Hepatocyte (in vitro differentiated cells): Measurements from ENCODE around the gene SPHK2. TPM values are rescaled to one million over a fixed set of nuclear protein-coding genes. Genes with fewer than 3 reads are reported as not detected.

ENCODE experiments used
- DNase-seq: peaks from one replicate; pipeline ENCODE4 v3.0.0-alpha.2; 2016; ENCODE audit warnings: low spot score
- H2AFZ ChIP-seq: fragments of 200-600 bp; sonication (generic); 2 replicates; pipeline ENCODE4 v1.6.0; 2016; ENCODE audit warnings: antibody characterized with exemption, mild to moderate bottlenecking
- H3K27ac ChIP-seq: fragments of 200-600 bp; sonication (generic); 2 replicates; pipeline ENCODE4 v1.5.1; 2016; ENCODE audit warnings: mild to moderate bottlenecking
- H3K27me3 ChIP-seq: fragments of 200-600 bp; sonication (generic); 2 replicates; pipeline ENCODE4 v1.6.1; 2016
- H3K36me3 ChIP-seq: fragments of 200-600 bp; sonication (generic); replicated peaks from 2 replicates; pipeline ENCODE4 v1.5.1; 2016; ENCODE audit warnings: low read depth; ENCODE audit not compliant: insufficient read depth
- H3K4me1 ChIP-seq: fragments of 200-600 bp; sonication (generic); 2 replicates; pipeline ENCODE4 v1.5.1; 2016; ENCODE audit warnings: mild to moderate bottlenecking, moderate library complexity; ENCODE audit not compliant: insufficient read depth
- H3K4me2 ChIP-seq: fragments of 200-600 bp; sonication (generic); 2 replicates; pipeline ENCODE4 v1.6.0; 2016
- H3K4me3 ChIP-seq: fragments of 200-600 bp; sonication (generic); 2 replicates; pipeline ENCODE4 v1.5.1; 2016; ENCODE audit warnings: mild to moderate bottlenecking
- H3K79me2 ChIP-seq: fragments of 200-600 bp; sonication (generic); 2 replicates; pipeline ENCODE4 v1.6.0; 2017; ENCODE audit warnings: mild to moderate bottlenecking
- H3K9me2 ChIP-seq: fragments of 200-600 bp; sonication (generic); replicated peaks from 2 replicates; pipeline ENCODE4 v1.6.0; 2017; ENCODE audit warnings: mild to moderate bottlenecking; ENCODE audit not compliant: insufficient read depth
- H3K9me3 ChIP-seq: fragments of 200-600 bp; sonication (generic); 2 replicates; pipeline ENCODE4 v1.5.1; 2016; ENCODE audit warnings: low read depth, mild to moderate bottlenecking
- H4K20me1 ChIP-seq: fragments of 200-600 bp; sonication (generic); 2 replicates; pipeline ENCODE4 v1.6.0; 2016; ENCODE audit warnings: mild to moderate bottlenecking; ENCODE audit not compliant: insufficient read depth, poor library complexity, severe bottlenecking
- EZH2 ChIP-seq: fragments of 200-600 bp; sonication (generic); IDR thresholded peaks from 2 replicates; pipeline ENCODE4 v1.6.1; 2016; ENCODE audit warnings: antibody characterized with exemption, mild to moderate bottlenecking, borderline replicate concordance
- EZH2phosphoT487 ChIP-seq: fragments of 200-600 bp; sonication (generic); IDR thresholded peaks from one replicate; pipeline ENCODE4 v1.6.1; 2018; ENCODE audit warnings: antibody characterized with exemption, mild to moderate bottlenecking, low read depth, moderate library complexity; ENCODE audit not compliant: unreplicated experiment, severe bottlenecking
- WGBS: methylation state at CpG from one replicate; pipeline ENCODE4 v1.1.6; 2016; ENCODE audit warnings: low lambda C conversion rate; ENCODE audit errors: missing lambda C conversion rate; 5-methylcytosine and 5-hydroxymethylcytosine counted together
- polyA plus RNA-seq: library from polyadenylated mRNA; unstranded; fragments of >200 nt; fragmentation: Nextera tagmentation; extraction: Ambion mirVana; gene quantifications from 2 replicates; pipeline ENCODE4 v1.2.1, GENCODE V29; 2016
- total RNA-seq: library from RNA; depleted of rRNA; stranded (reverse); fragments of >200 nt; gene quantifications from 2 replicates; pipeline ENCODE4 v1.2.3, GENCODE V29; 2014
- TF ChIP-seq, protein P1 (sequence below): fragments of 200-600 bp; sonication (generic); IDR thresholded peaks from 2 replicates; pipeline ENCODE4 v1.5.1; 2016; ENCODE audit warnings: antibody characterized with exemption, mild to moderate bottlenecking; ENCODE audit not compliant: poor library complexity

Gene SPHK2
- total and polyA plus RNA-seq, 2 experiments from 2014 or later: 39.4 to 56.7 TPM

DNA sequence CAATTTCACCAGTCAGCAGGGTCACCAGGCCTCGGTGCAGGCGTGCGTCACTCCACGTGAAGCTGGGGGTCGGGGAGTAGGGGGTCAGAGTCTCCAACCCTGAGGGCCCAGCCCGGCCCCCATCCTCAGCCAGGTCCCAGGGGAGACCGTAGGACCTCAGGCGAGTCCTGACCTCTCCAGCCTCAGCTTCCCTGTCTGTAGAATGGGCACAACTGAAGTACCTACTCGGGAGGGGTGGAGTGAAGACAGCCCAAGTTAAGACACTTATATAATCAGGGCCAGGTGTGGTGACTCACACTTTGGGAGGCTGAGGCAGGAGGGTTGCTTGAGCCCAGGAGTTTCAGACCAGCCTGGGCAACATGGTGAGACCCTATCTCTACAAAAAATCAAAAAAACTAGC lies 15.5 kb upstream of the SPHK2 start:
- no peaks in the 10 kb centered on the region for H3K27me3 ChIP-seq
- no peaks in the 10 kb centered on the region for H4K20me1 ChIP-seq
- H3K4me2 ChIP-seq: no peak overlapping the region
- H3K79me2 ChIP-seq: no peaks in the 10 kb centered on the region
- DNase-seq: no peak
- TF ChIP-seq EZH2phosphoT487 (no peak), EZH2 (no peak)
- TF ChIP-seq, protein P1, sequence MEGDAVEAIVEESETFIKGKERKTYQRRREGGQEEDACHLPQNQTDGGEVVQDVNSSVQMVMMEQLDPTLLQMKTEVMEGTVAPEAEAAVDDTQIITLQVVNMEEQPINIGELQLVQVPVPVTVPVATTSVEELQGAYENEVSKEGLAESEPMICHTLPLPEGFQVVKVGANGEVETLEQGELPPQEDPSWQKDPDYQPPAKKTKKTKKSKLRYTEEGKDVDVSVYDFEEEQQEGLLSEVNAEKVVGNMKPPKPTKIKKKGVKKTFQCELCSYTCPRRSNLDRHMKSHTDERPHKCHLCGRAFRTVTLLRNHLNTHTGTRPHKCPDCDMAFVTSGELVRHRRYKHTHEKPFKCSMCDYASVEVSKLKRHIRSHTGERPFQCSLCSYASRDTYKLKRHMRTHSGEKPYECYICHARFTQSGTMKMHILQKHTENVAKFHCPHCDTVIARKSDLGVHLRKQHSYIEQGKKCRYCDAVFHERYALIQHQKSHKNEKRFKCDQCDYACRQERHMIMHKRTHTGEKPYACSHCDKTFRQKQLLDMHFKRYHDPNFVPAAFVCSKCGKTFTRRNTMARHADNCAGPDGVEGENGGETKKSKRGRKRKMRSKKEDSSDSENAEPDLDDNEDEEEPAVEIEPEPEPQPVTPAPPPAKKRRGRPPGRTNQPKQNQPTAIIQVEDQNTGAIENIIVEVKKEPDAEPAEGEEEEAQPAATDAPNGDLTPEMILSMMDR: no peak
- 98% methylated on average over 9 of the region's 9 CpGs for WGBS
- H3K4me3 ChIP-seq: no peak overlapping the region
- H2AFZ ChIP-seq: no peak overlapping the region
- no peaks in the 10 kb centered on the region for H3K9me3 ChIP-seq
- no peaks in the 10 kb centered on the region for H3K36me3 ChIP-seq
- H3K9me2 ChIP-seq: no peaks in the 10 kb centered on the region
- no peak overlapping the region for H3K27ac ChIP-seq
- H3K4me1 ChIP-seq: peaks cover 4% of the 10 kb centered on the region

DNA sequence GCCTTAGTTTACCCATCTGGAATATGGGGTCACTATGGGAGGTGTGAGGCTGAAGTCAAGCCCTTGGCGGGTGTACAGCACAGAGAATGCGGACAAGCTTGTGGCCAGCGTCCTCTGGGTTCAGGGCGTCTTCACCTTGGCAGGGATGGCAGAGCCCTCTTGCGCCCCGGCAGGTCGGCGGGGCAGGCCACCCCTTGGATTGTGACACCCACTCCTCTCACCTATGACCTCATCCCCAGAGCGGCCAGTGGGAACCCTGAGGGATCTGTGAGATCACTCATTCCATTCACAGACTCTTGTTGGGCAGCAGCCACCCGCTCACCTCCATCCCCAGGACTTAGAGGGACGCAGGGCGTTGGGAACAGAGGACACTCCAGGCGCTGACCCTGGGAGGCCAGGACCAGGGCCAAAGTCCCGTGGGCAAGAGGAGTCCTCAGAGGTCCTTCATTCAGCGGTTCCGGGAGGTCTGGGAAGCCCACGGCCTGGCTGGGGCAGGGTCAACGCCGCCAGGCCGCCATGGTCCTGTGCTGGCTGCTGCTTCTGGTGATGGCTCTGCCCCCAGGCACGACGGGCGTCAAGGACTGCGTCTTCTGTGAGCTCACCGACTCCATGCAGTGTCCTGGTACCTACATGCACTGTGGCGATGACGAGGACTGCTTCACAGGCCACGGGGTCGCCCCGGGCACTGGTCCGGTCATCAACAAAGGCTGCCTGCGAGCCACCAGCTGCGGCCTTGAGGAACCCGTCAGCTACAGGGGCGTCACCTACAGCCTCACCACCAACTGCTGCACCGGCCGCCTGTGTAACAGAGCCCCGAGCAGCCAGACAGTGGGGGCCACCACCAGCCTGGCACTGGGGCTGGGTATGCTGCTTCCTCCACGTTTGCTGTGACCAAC lies 12.6 kb upstream of the SPHK2 start, which contains the start of gene SPACA4:
SPACA4 (plus strand) TSS at position 280 of the 896 bp plus-strand sequence; CDS start at position 517, 237 bp downstream.
- no peaks in the 10 kb centered on the region for H3K9me2 ChIP-seq
- no peak within 1 kb of the TSS for H3K4me2 ChIP-seq
- TF ChIP-seq, protein P1: no peak
- no peak for TF ChIP-seq EZH2phosphoT487
- H3K79me2 ChIP-seq: no peaks in the 10 kb centered on the region
- H3K36me3 ChIP-seq: no peaks in the 10 kb centered on the region
- no peak for DNase-seq
- H3K9me3 ChIP-seq: no peaks in the 10 kb centered on the region
- peaks cover 4% of the 10 kb centered on the region for H3K4me1 ChIP-seq
- no peak within 1 kb of the TSS for H3K27ac ChIP-seq
- H3K27me3 ChIP-seq: no peaks in the 10 kb centered on the region
- H3K4me3 ChIP-seq: no peak within 1 kb of the TSS
- 92% methylated on average over 34 of the region's 39 CpGs for WGBS
- H4K20me1 ChIP-seq: no peaks in the 10 kb centered on the region
- no peak within 1 kb of the TSS for H2AFZ ChIP-seq

DNA sequence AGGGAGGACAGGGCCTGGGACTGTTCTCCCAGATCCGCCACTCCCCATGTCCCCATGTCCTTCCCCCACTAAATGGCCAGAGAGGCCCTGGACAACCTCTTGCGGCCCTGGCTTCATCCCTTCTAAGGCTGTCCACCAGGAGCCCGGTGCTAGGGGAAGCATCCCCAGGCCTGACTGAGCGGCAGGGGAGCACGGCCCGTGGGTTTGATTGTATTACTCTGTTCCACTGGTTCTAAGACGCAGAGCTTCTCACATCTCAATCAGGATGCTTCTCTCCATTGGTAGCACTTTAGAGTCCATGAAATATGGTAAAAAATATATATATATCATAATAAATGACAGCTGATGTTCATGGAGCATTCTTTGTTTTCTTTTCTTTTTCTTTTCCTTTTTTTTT lies 11.9 kb upstream of the SPHK2 start:
- TF ChIP-seq, protein P1: no peak
- TF ChIP-seq EZH2 (no peak), EZH2phosphoT487 (no peak)
- Histone ChIP-seq H3K9me2 (no peaks in the 10 kb centered on the region), H3K9me3 (no peaks in the 10 kb centered on the region), H3K4me3 (no peak overlapping the region), H4K20me1 (no peaks in the 10 kb centered on the region), H3K36me3 (no peaks in the 10 kb centered on the region), H3K27ac (no peak overlapping the region), H3K27me3 (no peaks in the 10 kb centered on the region), H2AFZ (no peak overlapping the region), H3K4me1 (peaks cover 4% of the 10 kb centered on the region), H3K79me2 (no peaks in the 10 kb centered on the region), H3K4me2 (no peak overlapping the region)
- DNase-seq: no peak
- 93% methylated on average over 7 of the region's 7 CpGs for WGBS
